HepG2 (cell line): ENCODE results near the gene SWI5. TPM values are rescaled to one million over a fixed set of nuclear protein-coding genes. Genes with fewer than 3 reads are reported as not detected.
A peak's percentile ranks its signal among the peaks of the same experiment; 100 is the strongest.

Source experiments
- ARID2 ChIP-seq: sonication (generic); formaldehyde crosslinking; IDR thresholded peaks from 2 replicates; pipeline ENCODE4 v1.8.1; 2022; ENCODE audit warnings: mild to moderate bottlenecking, missing genetic modification reagents, borderline replicate concordance
- BRD4 ChIP-seq: sonication (generic); formaldehyde crosslinking; IDR thresholded peaks from 2 replicates; pipeline ENCODE4 v1.4.0; 2020; ENCODE audit warnings: missing genetic modification reagents
- CAMTA2 ChIP-seq: sonication (generic); formaldehyde crosslinking; IDR thresholded peaks from 2 replicates; pipeline ENCODE4 v1.4.0; 2020; ENCODE audit warnings: mild to moderate bottlenecking, missing genetic modification reagents, borderline replicate concordance
- E2F1 ChIP-seq: sonication (generic); formaldehyde crosslinking; IDR thresholded peaks from 2 replicates; pipeline ENCODE4 v1.5.0; 2020; ENCODE audit warnings: missing genetic modification reagents
- FOXA1 ChIP-seq, 2 experiments: fragments of 450-650 bp in 1 of 2; sonication (generic) in 1 of 2; formaldehyde crosslinking in 1 of 2; IDR thresholded peaks; 2 replicates each; pipeline versions ENCODE4 v1.4.0 to v1.6.1; 2016 to 2020; ENCODE audit warnings: missing genetic modification reagents in 1 of 2
- HNRNPLL ChIP-seq: fragments of 200-400 bp; formaldehyde crosslinking; IDR thresholded peaks from 2 replicates; pipeline ENCODE4 v1.6.1; 2017; ENCODE audit warnings: mild to moderate bottlenecking, low read depth, low read length; ENCODE audit not compliant: poor library complexity, severe bottlenecking
- HOXA7 ChIP-seq: sonication (generic); formaldehyde crosslinking; IDR thresholded peaks from 2 replicates; pipeline ENCODE4 v1.8.1; 2022; ENCODE audit warnings: mild to moderate bottlenecking, missing genetic modification reagents, moderate library complexity
- IRX3 ChIP-seq: sonication (generic); formaldehyde crosslinking; IDR thresholded peaks from 2 replicates; pipeline ENCODE4 v1.8.1; 2023; ENCODE audit warnings: mild to moderate bottlenecking, low read depth, missing genetic modification reagents, borderline replicate concordance
- MYC ChIP-seq: sonication (generic); formaldehyde crosslinking; IDR thresholded peaks from 2 replicates; pipeline ENCODE4 v1.9.0; 2021; ENCODE audit warnings: missing genetic modification reagents, borderline replicate concordance
- POLR2AphosphoS2 ChIP-seq: IDR thresholded peaks from 2 replicates; pipeline ENCODE4 v1.6.1; 2011; ENCODE audit warnings: low read depth, low read length, improper control_type of control experiment
- RFXAP ChIP-seq: sonication (generic); formaldehyde crosslinking; IDR thresholded peaks from 2 replicates; pipeline ENCODE4 v1.4.0; 2020; ENCODE audit warnings: missing genetic modification reagents, borderline replicate concordance
- RNF219 ChIP-seq: sonication (generic); formaldehyde crosslinking; IDR thresholded peaks from 2 replicates; pipeline ENCODE4 v1.5.0; 2020; ENCODE audit warnings: mild to moderate bottlenecking, missing genetic modification reagents
- THAP11 ChIP-seq: IDR thresholded peaks from 2 replicates; pipeline ENCODE4 v1.6.1; 2016; ENCODE audit warnings: missing biosample characterization, missing genetic modification reagents
- ZFP36 ChIP-seq: fragments of 150-350 bp; IDR thresholded peaks from 2 replicates; pipeline ENCODE4 v1.6.1; 2018; ENCODE audit warnings: borderline replicate concordance, low read length, low read depth; ENCODE audit not compliant: partially characterized antibody
- ZMYM4 ChIP-seq: sonication (generic); formaldehyde crosslinking; IDR thresholded peaks from 2 replicates; pipeline ENCODE4 v1.8.1; 2023; ENCODE audit warnings: mild to moderate bottlenecking, missing genetic modification reagents
- ZNF10 ChIP-seq: sonication (generic); formaldehyde crosslinking; IDR thresholded peaks from 2 replicates; pipeline ENCODE4 v1.4.0; 2020; ENCODE audit warnings: mild to moderate bottlenecking, low read depth, missing genetic modification reagents, borderline replicate concordance
- ZNF121 ChIP-seq: sonication (generic); formaldehyde crosslinking; IDR thresholded peaks from 2 replicates; pipeline ENCODE4 v1.5.0; 2020; ENCODE audit warnings: mild to moderate bottlenecking, missing genetic modification reagents
- ZNF558 ChIP-seq: sonication (generic); formaldehyde crosslinking; IDR thresholded peaks from 2 replicates; pipeline ENCODE4 v1.9.0; 2022; ENCODE audit warnings: mild to moderate bottlenecking, missing genetic modification reagents, borderline replicate concordance
- ZNF564 ChIP-seq: sonication (generic); formaldehyde crosslinking; IDR thresholded peaks from 2 replicates; pipeline ENCODE4 v1.8.1; 2023; ENCODE audit warnings: mild to moderate bottlenecking, missing genetic modification reagents
- ZNF691 ChIP-seq: sonication (generic); formaldehyde crosslinking; IDR thresholded peaks from 2 replicates; pipeline ENCODE4 v1.4.0; 2020; ENCODE audit warnings: missing genetic modification reagents, low read depth, mild to moderate bottlenecking, borderline replicate concordance
- ZNF766 ChIP-seq: sonication (generic); formaldehyde crosslinking; IDR thresholded peaks from 2 replicates; pipeline ENCODE4 v1.5.0; 2020; ENCODE audit warnings: missing genetic modification reagents, borderline replicate concordance
- ZNF773 ChIP-seq: sonication (generic); formaldehyde crosslinking; IDR thresholded peaks from 2 replicates; pipeline ENCODE4 v1.4.0; 2020; ENCODE audit warnings: missing genetic modification reagents, borderline replicate concordance
- ZNF878 ChIP-seq: sonication (generic); formaldehyde crosslinking; IDR thresholded peaks from 2 replicates; pipeline ENCODE4 v1.8.1; 2023; ENCODE audit warnings: mild to moderate bottlenecking, missing genetic modification reagents, moderate library complexity
- polyA plus RNA-seq, 8 experiments: library from polyadenylated mRNA; depleted of rRNA in 3 of 8; stranded (reverse) in 7 of 8; unstranded in 1 of 8; fragments of >200 nt; fragmentation: Illumina TruSeq in 4 of 8; extraction: Trizol in 4 of 8; gene quantifications; 2 replicates each; pipeline versions ENCODE4 v1.2.1 to v1.2.3, GENCODE V29; 2011 to 2016; ENCODE audit warnings: low read depth in 4 of 8, missing spikeins in 1 of 8, mixed read lengths in 1 of 8; ENCODE audit not compliant: insufficient read depth in 1 of 8
- total RNA-seq, 5 experiments: library from RNA; depleted of rRNA; stranded (reverse); fragments of >200 nt; fragmentation: Illumina TruSeq; extraction: Trizol; gene quantifications; 2 replicates each; pipeline ENCODE4 v1.2.3, GENCODE V29; 2016; ENCODE audit warnings: low read depth in 1 of 5

SWI5 gene
- total and polyA plus RNA-seq, 2 of the 13 experiments (the other 11 are each of a cell fraction or from before 2014, with no cell fraction given): 39.2 to 41.0 TPM

GRCh38 chr9:128276008-128276573 lies at the start of gene SWI5 (continued):
- TF ChIP-seq E2F1 (CRISPR knock-in tag): peak; percentile 34; the same call in 1 of the 2 replicates
- no peak for TF ChIP-seq RNF219
- TF ChIP-seq ZNF558 (CRISPR knock-in tag): peak; percentile 88; the same call in 1 of the 2 replicates
- TF ChIP-seq ZNF773: no peak
- TF ChIP-seq THAP11 (CRISPR knock-in tag): peak; percentile 81
- TF ChIP-seq CAMTA2 (CRISPR knock-in tag): no peak; the same call in 1 of the 2 replicates
- TF ChIP-seq ZNF691: peak; percentile 87
- no peak for TF ChIP-seq HOXA7 (CRISPR knock-in tag)
- no peak for TF ChIP-seq ZNF564 (CRISPR knock-in tag)
- TF ChIP-seq ZNF121 (CRISPR knock-in tag): no peak
- TF ChIP-seq ZNF10 (CRISPR knock-in tag): no peak
- TF ChIP-seq HNRNPLL: peak; percentile 79
- no peak; the same call in 1 of the 2 replicates for TF ChIP-seq MYC (CRISPR knock-in tag)
- no peak for TF ChIP-seq FOXA1 (IDR thresholded peaks at IDR 0.05)
- TF ChIP-seq FOXA1 (CRISPR knock-in tag; IDR thresholded peaks at IDR 0.05): no peak
- 0 out of 2 replicates have a peak, but pooled peaks have one; percentile 17 for TF ChIP-seq ZMYM4
- no peak for TF ChIP-seq BRD4 (CRISPR knock-in tag)
- TF ChIP-seq ARID2 (CRISPR knock-in tag): no peak
- TF ChIP-seq ZNF766 (CRISPR knock-in tag): no peak; the same call in 1 of the 2 replicates
- TF ChIP-seq IRX3 (CRISPR knock-in tag): no peak
- TF ChIP-seq ZFP36: no peak
- no peak for TF ChIP-seq POLR2AphosphoS2
- no peak for TF ChIP-seq RFXAP (CRISPR knock-in tag)
- no peak for TF ChIP-seq ZNF878 (CRISPR knock-in tag)
